Liver (tissue), 9 donors: ENCODE results near the gene GATD1. TPM values are rescaled to one million over a fixed set of nuclear protein-coding genes. Genes with fewer than 3 reads are reported as not detected.
A peak's percentile ranks its signal among the peaks of the same experiment; 100 is the strongest.

Experiments
- DNase-seq: peaks from one replicate; pipeline ENCODE4 v3.0.0-alpha.2; 2017; ENCODE audit warnings: low spot score
- H3K27ac ChIP-seq, 2 donors: one replicate each; pipeline ENCODE4 v1.7.0; 2013; ENCODE audit warnings: inconsistent platforms in 2 of 2, low read length in 2 of 2, control low read depth in 1 of 2, low read depth in 1 of 2, mild to moderate bottlenecking in 1 of 2
- H3K27me3 ChIP-seq, 4 donors: one replicate each; pipeline versions ENCODE4 v1.6.1 to v1.7.0; 2013; ENCODE audit warnings: low read length in 3 of 4, inconsistent platforms in 1 of 4, mild to moderate bottlenecking in 1 of 4, moderate library complexity in 1 of 4; ENCODE audit not compliant: control insufficient read depth in 4 of 4, insufficient read depth in 4 of 4
- H3K36me3 ChIP-seq, 4 donors: one replicate each; pipeline versions ENCODE4 v1.6.1 to v1.7.0; 2013; ENCODE audit warnings: low read length in 3 of 4, mild to moderate bottlenecking in 3 of 4, low read depth in 1 of 4, moderate library complexity in 1 of 4; ENCODE audit not compliant: control insufficient read depth in 4 of 4, insufficient read depth in 3 of 4
- H3K4me1 ChIP-seq, 4 donors: one replicate each; pipeline versions ENCODE4 v1.6.1 to v1.7.0; 2013; ENCODE audit warnings: low read length in 3 of 4, mild to moderate bottlenecking in 3 of 4, moderate library complexity in 1 of 4; ENCODE audit not compliant: control insufficient read depth in 4 of 4, insufficient read depth in 4 of 4
- H3K4me3 ChIP-seq, 3 donors: one replicate each; pipeline versions ENCODE4 v1.6.1 to v1.7.0; 2013; ENCODE audit warnings: low read length in 3 of 3, control low read depth in 1 of 3, low read depth in 1 of 3, mild to moderate bottlenecking in 1 of 3
- H3K9ac ChIP-seq, 2 donors: one replicate each; pipeline ENCODE4 v1.7.0; 2013; ENCODE audit warnings: low read length in 2 of 2, mild to moderate bottlenecking in 2 of 2, moderate library complexity in 2 of 2, control low read depth in 1 of 2, low read depth in 1 of 2
- H3K9me3 ChIP-seq, 4 donors: one replicate each; pipeline versions ENCODE4 v1.6.1 to v1.7.0; 2013; ENCODE audit warnings: low read length in 3 of 4; ENCODE audit not compliant: control insufficient read depth in 4 of 4
- EGR1 ChIP-seq, 2 donors: IDR thresholded peaks; 2 replicates each; pipeline ENCODE4 v1.6.1; 2016 to 2018; ENCODE audit warnings: antibody characterized with exemption in 2 of 2, low read depth in 2 of 2
- FOXA1 ChIP-seq: IDR thresholded peaks from 2 replicates; pipeline ENCODE4 v1.6.1; 2016; ENCODE audit warnings: antibody characterized with exemption
- FOXA2 ChIP-seq: IDR thresholded peaks from 2 replicates; pipeline ENCODE4 v1.6.1; 2016; ENCODE audit warnings: antibody characterized with exemption
- GABPA ChIP-seq, 2 donors: IDR thresholded peaks in 1 of 2; conservative IDR thresholded peaks in 1 of 2; 2 replicates each; pipeline ENCODE4 v1.6.1; 2016; ENCODE audit warnings: antibody characterized with exemption in 2 of 2, mild to moderate bottlenecking in 1 of 2, moderate library complexity in 1 of 2
- HNF4A ChIP-seq, 2 donors: conservative IDR thresholded peaks; 2 replicates each; pipeline ENCODE4 v1.6.1; 2016; ENCODE audit warnings: antibody characterized with exemption in 2 of 2, mild to moderate bottlenecking in 2 of 2
- HNF4G ChIP-seq: IDR thresholded peaks from 2 replicates; pipeline ENCODE4 v1.6.1; 2016; ENCODE audit warnings: antibody characterized with exemption
- JUND ChIP-seq, 2 donors: IDR thresholded peaks; 2 replicates each; pipeline ENCODE4 v1.6.1; 2016; ENCODE audit warnings: antibody characterized with exemption in 2 of 2
- NR2F2 ChIP-seq: IDR thresholded peaks from 2 replicates; pipeline ENCODE4 v1.6.1; 2016; ENCODE audit warnings: antibody characterized with exemption
- RAD21 ChIP-seq, 2 donors: IDR thresholded peaks; 2 replicates each; pipeline ENCODE4 v1.6.1; 2016; ENCODE audit warnings: antibody characterized with exemption in 2 of 2, mild to moderate bottlenecking in 2 of 2
- RXRA ChIP-seq, 2 donors: IDR thresholded peaks; 2 replicates each; pipeline ENCODE4 v1.6.1; 2017 to 2018; ENCODE audit warnings: antibody characterized with exemption in 2 of 2, mild to moderate bottlenecking in 1 of 2
- SP1 ChIP-seq: IDR thresholded peaks from 2 replicates; pipeline ENCODE4 v1.6.1; 2018; ENCODE audit warnings: antibody characterized with exemption, mild to moderate bottlenecking
- TAF1 ChIP-seq: conservative IDR thresholded peaks from 2 replicates; pipeline ENCODE4 v1.6.1; 2016; ENCODE audit warnings: antibody characterized with exemption, mild to moderate bottlenecking
- YY1 ChIP-seq: IDR thresholded peaks from 2 replicates; pipeline ENCODE4 v1.6.1; 2016; ENCODE audit warnings: antibody characterized with exemption, mild to moderate bottlenecking
- WGBS: extraction: QIAGEN DNeasy Blood & Tissue Kit; methylation state at CpG from one replicate; pipeline ENCODE4 v1.1.7; 2013; 5-methylcytosine and 5-hydroxymethylcytosine counted together
- polyA plus RNA-seq, 2 donors: library from polyadenylated mRNA; stranded (reverse) in 1 of 2; unstranded in 1 of 2; fragments of 200-250 nt in 1 of 2; fragments of >200 nt in 1 of 2; fragmentation: Nextera tagmentation in 1 of 2; extraction: Ambion mirVana in 1 of 2; gene quantifications; one replicate each; pipeline versions ENCODE4 v1.2.1 to v1.2.3, GENCODE V29; 2013 to 2015
- total RNA-seq, 2 donors: library from RNA; depleted of rRNA; stranded (reverse); fragments of >200 nt; gene quantifications; one replicate each; pipeline ENCODE4 v1.2.3, GENCODE V29; 2014
- TF ChIP-seq, protein P1 (sequence below): fragments of 150-350 bp; IDR thresholded peaks from 2 replicates; pipeline ENCODE4 v1.5.1; 2017; ENCODE audit warnings: improper control_type of control experiment, low read depth, low read length; ENCODE audit not compliant: missing input control
- TF ChIP-seq, protein P2 (sequence below): IDR thresholded peaks from 2 replicates; pipeline ENCODE4 v1.6.1; 2016; ENCODE audit warnings: antibody characterized with exemption
- TF ChIP-seq, protein P3 (sequence below): IDR thresholded peaks from 2 replicates; pipeline ENCODE4 v1.6.1; 2016; ENCODE audit warnings: antibody characterized with exemption, mild to moderate bottlenecking
- TF ChIP-seq, protein P4 (sequence below): IDR thresholded peaks from 2 replicates; pipeline ENCODE4 v1.6.1; 2016; ENCODE audit warnings: antibody characterized with exemption
- donor health status: healthy.
- donor health status: healthy.
- donor health status: healthy.
- donor health status: healthy.
- donor health status: healthy.

The GATD1 gene
- total and polyA plus RNA-seq, 4 donors, result 22.7 to 37.2 (median 24.6) TPM

DNA sequence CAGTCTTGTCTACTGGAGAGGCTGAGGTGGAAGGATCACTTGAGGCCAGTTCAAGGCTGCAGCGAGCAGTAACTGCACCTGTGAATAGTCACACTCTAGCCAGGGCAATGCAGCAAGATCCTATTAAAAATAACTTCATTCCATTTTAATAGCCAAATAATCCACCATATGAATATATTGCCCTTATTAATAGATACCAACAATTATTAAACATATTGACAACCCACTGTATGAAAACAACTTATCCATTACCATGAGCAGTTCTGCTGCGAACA is 10.4 kb downstream of the GATD1 start:
- no peak for DNase-seq
- H3K36me3 ChIP-seq, result peaks cover 17 to 48% (median 22%) of the 10 kb centered on the region in 4 donors
- H3K27me3 ChIP-seq, result no peaks in the 10 kb centered on the region
- no peaks in the 10 kb centered on the region for H3K9me3 ChIP-seq
- no peak overlapping the region for H3K9ac ChIP-seq
- peaks cover 0 to 8% (median 8%) of the 10 kb centered on the region in 4 donors for H3K4me1 ChIP-seq
- no peak overlapping the region for H3K27ac ChIP-seq
- TF ChIP-seq HNF4A (conservative IDR thresholded peaks at IDR 0.05) (no peak), NR2F2 (no peak), TAF1 (no peak), GABPA (IDR thresholded peaks at IDR 0.05 in 1 of 2, conservative IDR thresholded peaks at IDR 0.05 in 1 of 2) (no peak), SP1 (no peak), RXRA (IDR thresholded peaks at IDR 0.05) (no peak), RAD21 (IDR thresholded peaks at IDR 0.05) (no peak), EGR1 (IDR thresholded peaks at IDR 0.05; ENCODE audit: low read depth in 2 of 2) (no peak), YY1 (no peak), JUND (IDR thresholded peaks at IDR 0.05) (no peak), HNF4G (no peak)
- TF ChIP-seq, protein P1, sequence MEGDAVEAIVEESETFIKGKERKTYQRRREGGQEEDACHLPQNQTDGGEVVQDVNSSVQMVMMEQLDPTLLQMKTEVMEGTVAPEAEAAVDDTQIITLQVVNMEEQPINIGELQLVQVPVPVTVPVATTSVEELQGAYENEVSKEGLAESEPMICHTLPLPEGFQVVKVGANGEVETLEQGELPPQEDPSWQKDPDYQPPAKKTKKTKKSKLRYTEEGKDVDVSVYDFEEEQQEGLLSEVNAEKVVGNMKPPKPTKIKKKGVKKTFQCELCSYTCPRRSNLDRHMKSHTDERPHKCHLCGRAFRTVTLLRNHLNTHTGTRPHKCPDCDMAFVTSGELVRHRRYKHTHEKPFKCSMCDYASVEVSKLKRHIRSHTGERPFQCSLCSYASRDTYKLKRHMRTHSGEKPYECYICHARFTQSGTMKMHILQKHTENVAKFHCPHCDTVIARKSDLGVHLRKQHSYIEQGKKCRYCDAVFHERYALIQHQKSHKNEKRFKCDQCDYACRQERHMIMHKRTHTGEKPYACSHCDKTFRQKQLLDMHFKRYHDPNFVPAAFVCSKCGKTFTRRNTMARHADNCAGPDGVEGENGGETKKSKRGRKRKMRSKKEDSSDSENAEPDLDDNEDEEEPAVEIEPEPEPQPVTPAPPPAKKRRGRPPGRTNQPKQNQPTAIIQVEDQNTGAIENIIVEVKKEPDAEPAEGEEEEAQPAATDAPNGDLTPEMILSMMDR, result no peak
- TF ChIP-seq, protein P2, sequence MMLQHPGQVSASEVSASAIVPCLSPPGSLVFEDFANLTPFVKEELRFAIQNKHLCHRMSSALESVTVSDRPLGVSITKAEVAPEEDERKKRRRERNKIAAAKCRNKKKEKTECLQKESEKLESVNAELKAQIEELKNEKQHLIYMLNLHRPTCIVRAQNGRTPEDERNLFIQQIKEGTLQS, result no peak
- 97% methylated on average over 2 of the region's 2 CpGs for WGBS
- no peak overlapping the region for H3K4me3 ChIP-seq

DNA sequence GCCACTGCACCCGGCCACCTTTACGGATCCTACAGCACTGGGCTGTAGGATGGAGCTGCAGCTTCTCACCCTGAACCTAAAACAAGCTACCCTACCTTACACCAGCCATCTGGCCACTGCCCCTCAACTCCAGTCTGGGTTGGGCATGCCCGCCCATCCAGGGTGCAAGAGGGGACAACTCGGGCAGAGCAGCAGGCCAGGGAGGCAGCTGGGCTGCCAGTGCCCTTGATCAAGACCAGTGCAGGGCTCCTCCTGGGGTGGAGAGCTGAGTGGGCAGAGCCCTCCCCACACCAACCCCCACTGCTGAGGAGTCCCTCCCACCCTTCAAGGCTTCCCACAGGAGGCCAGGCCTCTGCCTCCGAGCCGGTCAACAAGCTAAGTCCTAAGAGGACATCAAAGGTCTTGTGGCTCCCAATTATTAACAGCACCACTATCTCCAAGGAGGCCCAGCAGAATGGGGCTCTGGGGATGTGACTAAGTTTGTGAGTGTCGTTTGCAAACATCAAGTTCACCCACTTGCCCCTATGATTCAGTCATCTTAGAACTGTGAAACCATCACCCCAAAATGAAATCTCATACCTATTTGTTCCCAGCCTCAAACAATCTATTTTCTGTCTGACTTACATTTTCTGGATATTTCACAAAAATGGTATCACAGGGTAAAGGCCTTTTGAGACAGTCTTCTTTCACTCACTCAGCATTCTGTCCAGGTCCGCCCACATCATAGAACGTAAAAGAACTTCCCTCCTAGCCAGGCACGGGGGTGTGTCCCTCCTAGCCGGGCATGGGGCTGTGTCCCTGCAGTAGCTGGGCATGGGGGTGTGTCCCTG is 11.0 kb downstream of the GATD1 start:
- TF ChIP-seq FOXA1, result no peak
- no peak for TF ChIP-seq NR2F2
- TF ChIP-seq, protein P3, sequence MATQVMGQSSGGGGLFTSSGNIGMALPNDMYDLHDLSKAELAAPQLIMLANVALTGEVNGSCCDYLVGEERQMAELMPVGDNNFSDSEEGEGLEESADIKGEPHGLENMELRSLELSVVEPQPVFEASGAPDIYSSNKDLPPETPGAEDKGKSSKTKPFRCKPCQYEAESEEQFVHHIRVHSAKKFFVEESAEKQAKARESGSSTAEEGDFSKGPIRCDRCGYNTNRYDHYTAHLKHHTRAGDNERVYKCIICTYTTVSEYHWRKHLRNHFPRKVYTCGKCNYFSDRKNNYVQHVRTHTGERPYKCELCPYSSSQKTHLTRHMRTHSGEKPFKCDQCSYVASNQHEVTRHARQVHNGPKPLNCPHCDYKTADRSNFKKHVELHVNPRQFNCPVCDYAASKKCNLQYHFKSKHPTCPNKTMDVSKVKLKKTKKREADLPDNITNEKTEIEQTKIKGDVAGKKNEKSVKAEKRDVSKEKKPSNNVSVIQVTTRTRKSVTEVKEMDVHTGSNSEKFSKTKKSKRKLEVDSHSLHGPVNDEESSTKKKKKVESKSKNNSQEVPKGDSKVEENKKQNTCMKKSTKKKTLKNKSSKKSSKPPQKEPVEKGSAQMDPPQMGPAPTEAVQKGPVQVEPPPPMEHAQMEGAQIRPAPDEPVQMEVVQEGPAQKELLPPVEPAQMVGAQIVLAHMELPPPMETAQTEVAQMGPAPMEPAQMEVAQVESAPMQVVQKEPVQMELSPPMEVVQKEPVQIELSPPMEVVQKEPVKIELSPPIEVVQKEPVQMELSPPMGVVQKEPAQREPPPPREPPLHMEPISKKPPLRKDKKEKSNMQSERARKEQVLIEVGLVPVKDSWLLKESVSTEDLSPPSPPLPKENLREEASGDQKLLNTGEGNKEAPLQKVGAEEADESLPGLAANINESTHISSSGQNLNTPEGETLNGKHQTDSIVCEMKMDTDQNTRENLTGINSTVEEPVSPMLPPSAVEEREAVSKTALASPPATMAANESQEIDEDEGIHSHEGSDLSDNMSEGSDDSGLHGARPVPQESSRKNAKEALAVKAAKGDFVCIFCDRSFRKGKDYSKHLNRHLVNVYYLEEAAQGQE, result no peak
- no peak for TF ChIP-seq RXRA (IDR thresholded peaks at IDR 0.05)
- TF ChIP-seq RAD21 (IDR thresholded peaks at IDR 0.05), result no peak
- TF ChIP-seq FOXA2, result no peak
- TF ChIP-seq HNF4G, result no peak
- no peak for TF ChIP-seq HNF4A (conservative IDR thresholded peaks at IDR 0.05)
- TF ChIP-seq GABPA (IDR thresholded peaks at IDR 0.05 in 1 of 2, conservative IDR thresholded peaks at IDR 0.05 in 1 of 2), result no peak
- no peak for TF ChIP-seq JUND (IDR thresholded peaks at IDR 0.05)
- TF ChIP-seq, protein P4, sequence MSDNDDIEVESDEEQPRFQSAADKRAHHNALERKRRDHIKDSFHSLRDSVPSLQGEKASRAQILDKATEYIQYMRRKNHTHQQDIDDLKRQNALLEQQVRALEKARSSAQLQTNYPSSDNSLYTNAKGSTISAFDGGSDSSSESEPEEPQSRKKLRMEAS, result no peak
- no peak for TF ChIP-seq YY1
- TF ChIP-seq, protein P1, result no peak
- TF ChIP-seq EGR1 (IDR thresholded peaks at IDR 0.05; ENCODE audit: low read depth in 2 of 2), result no peak
- TF ChIP-seq TAF1, result no peak
- TF ChIP-seq, protein P2, result no peak
- Histone ChIP-seq H3K4me1 (peaks cover 0 to 8% (median 8%) of the 10 kb centered on the region in 4 donors), H3K27ac (no peak overlapping the region), H3K9ac (no peak overlapping the region), H3K36me3 (peaks cover 17 to 46% (median 23%) of the 10 kb centered on the region in 4 donors), H3K27me3 (no peaks in the 10 kb centered on the region), H3K4me3 (no peak overlapping the region), H3K9me3 (no peaks in the 10 kb centered on the region)
- WGBS, result 84% methylated on average over 11 of the region's 11 CpGs
- peak; percentile 32 for DNase-seq
